KMS-11 (cell line): ENCODE data around the gene CAV1.

Experiments used
- H2AFZ ChIP-seq: fragments of 200-600 bp; sonication (generic); 2 replicates; pipeline ENCODE4 v1.6.1; 2016; ENCODE audit warnings: antibody characterized with exemption, mixed run types, low read depth
- H3K27ac ChIP-seq: fragments of 200-600 bp; sonication (generic); 2 replicates; pipeline ENCODE4 v1.6.1; 2016; ENCODE audit warnings: mild to moderate bottlenecking, mixed run types
- H3K27me3 ChIP-seq: fragments of 200-600 bp; sonication (generic); 2 replicates; pipeline ENCODE4 v1.6.1; 2017; ENCODE audit warnings: mild to moderate bottlenecking, low read depth, mixed run types, moderate library complexity; ENCODE audit not compliant: insufficient read depth
- H3K36me3 ChIP-seq: fragments of 200-600 bp; sonication (generic); 2 replicates; pipeline ENCODE4 v1.6.1; 2017; ENCODE audit warnings: mild to moderate bottlenecking, mixed run types; ENCODE audit not compliant: insufficient read depth
- H3K4me1 ChIP-seq: fragments of 200-600 bp; sonication (generic); 2 replicates; pipeline ENCODE4 v1.6.1; 2016; ENCODE audit warnings: mild to moderate bottlenecking, low read depth, mixed run types; ENCODE audit not compliant: poor library complexity, severe bottlenecking
- H3K4me2 ChIP-seq: fragments of 200-600 bp; sonication (generic); 2 replicates; pipeline ENCODE4 v1.7.0; 2016; ENCODE audit warnings: mild to moderate bottlenecking, mixed run types
- H3K4me3 ChIP-seq: fragments of 200-600 bp; sonication (generic); IDR thresholded peaks from 2 replicates; pipeline ENCODE4 v1.6.1; 2017; ENCODE audit warnings: low read depth, low read length, mixed read lengths; ENCODE audit not compliant: insufficient read depth
- H3K79me2 ChIP-seq: fragments of 200-600 bp; sonication (generic); 2 replicates; pipeline ENCODE4 v1.6.1; 2016; ENCODE audit warnings: low read depth, mixed run types; ENCODE audit not compliant: insufficient read depth
- H3K9ac ChIP-seq: fragments of 200-600 bp; sonication (generic); 2 replicates; pipeline ENCODE4 v1.6.1; 2016; ENCODE audit warnings: mild to moderate bottlenecking, mixed run types
- H4K20me1 ChIP-seq: fragments of 200-600 bp; sonication (generic); 2 replicates; pipeline ENCODE4 v1.6.1; 2016; ENCODE audit warnings: mild to moderate bottlenecking, mixed run types; ENCODE audit not compliant: insufficient read depth
- CTCF ChIP-seq: fragments of 200-600 bp; sonication (generic); conservative IDR thresholded peaks from 2 replicates; pipeline ENCODE4 v1.6.1; 2017; ENCODE audit warnings: low read depth, mild to moderate bottlenecking, antibody characterized with exemption, low read length, moderate library complexity, mixed read lengths

CAV1 gene

DNA sequence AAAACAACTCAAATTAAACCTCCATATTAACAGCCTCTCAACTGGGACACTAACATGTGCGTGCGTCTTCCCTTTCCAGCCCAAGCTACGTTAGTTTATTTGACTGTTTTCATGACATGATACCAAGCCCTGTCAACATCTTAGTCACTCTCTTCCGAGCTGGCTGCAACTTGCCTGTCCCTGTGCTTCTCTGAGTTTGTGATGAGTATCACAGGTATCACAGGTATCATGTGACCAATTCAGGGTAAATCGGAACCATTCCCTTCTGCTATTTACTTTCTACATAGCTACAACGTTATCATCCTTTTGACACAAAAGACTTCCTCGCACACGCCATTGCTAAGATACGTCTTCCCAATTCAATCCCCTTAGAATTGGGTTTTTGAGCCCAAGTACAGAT, 70.2 kb downstream of the CAV1 start:
- H3K4me2 ChIP-seq: no peak overlapping the region
- peaks cover 8% of the 10 kb centered on the region for H3K4me1 ChIP-seq
- no peak overlapping the region for H2AFZ ChIP-seq
- H3K27me3 ChIP-seq: no peaks in the 10 kb centered on the region
- TF ChIP-seq CTCF: no peak
- H3K9ac ChIP-seq: no peak overlapping the region
- no peaks in the 10 kb centered on the region for H4K20me1 ChIP-seq
- no peaks in the 10 kb centered on the region for H3K79me2 ChIP-seq
- H3K36me3 ChIP-seq: no peaks in the 10 kb centered on the region
- H3K4me3 ChIP-seq: no peak overlapping the region
- no peak overlapping the region for H3K27ac ChIP-seq

GRCh38 chr7:116597384-116597783, 72.5 kb downstream of the CAV1 start:
- no peak overlapping the region for H3K4me3 ChIP-seq
- no peak overlapping the region for H3K4me2 ChIP-seq
- H3K27ac ChIP-seq: no peak overlapping the region
- no peaks in the 10 kb centered on the region for H3K79me2 ChIP-seq
- H3K4me1 ChIP-seq: peaks cover 15% of the 10 kb centered on the region
- H3K9ac ChIP-seq: no peak overlapping the region
- TF ChIP-seq CTCF: no peak
- no peak overlapping the region for H2AFZ ChIP-seq
- no peaks in the 10 kb centered on the region for H3K27me3 ChIP-seq
- no peaks in the 10 kb centered on the region for H4K20me1 ChIP-seq
- no peaks in the 10 kb centered on the region for H3K36me3 ChIP-seq

DNA sequence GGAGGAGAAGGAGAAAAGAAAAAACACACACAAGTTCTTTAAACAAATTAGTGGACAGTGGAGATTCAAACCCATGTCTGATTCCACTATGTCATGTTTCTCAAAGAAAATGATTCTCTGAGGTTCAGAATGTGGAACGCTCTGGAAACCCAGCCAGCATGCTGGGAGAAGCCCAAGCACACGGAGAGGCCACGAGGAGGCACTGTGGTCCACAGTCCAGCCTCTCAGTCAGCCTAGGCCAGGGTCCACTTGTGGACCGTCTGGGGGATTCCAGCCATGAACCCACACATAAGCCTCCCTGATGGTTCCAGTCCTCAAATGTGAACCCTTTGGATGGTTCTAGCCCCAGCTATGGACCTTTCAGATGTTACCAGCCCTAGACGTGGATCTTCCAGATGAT, 73.4 kb downstream of the CAV1 start:
- H3K36me3 ChIP-seq: no peaks in the 10 kb centered on the region
- no peak overlapping the region for H3K27ac ChIP-seq
- H3K9ac ChIP-seq: no peak overlapping the region
- TF ChIP-seq CTCF: no peak
- no peak overlapping the region for H3K4me2 ChIP-seq
- H2AFZ ChIP-seq: no peak overlapping the region
- H3K27me3 ChIP-seq: no peaks in the 10 kb centered on the region
- no peak overlapping the region for H3K4me3 ChIP-seq
- peaks cover 16% of the 10 kb centered on the region for H3K4me1 ChIP-seq
- H4K20me1 ChIP-seq: no peaks in the 10 kb centered on the region
- no peaks in the 10 kb centered on the region for H3K79me2 ChIP-seq

- Histone ChIP-seq H3K9ac (no peak overlapping the region), H3K79me2 (no peaks in the 10 kb centered on the region), H3K36me3 (no peaks in the 10 kb centered on the region), H3K27ac (no peak overlapping the region), H3K4me2 (no peak overlapping the region), H3K4me3 (no peak overlapping the region), H2AFZ (no peak overlapping the region), H4K20me1 (no peaks in the 10 kb centered on the region), H3K4me1 (peaks cover 16% of the 10 kb centered on the region), H3K27me3 (no peaks in the 10 kb centered on the region)
- TF ChIP-seq CTCF: no peak
Measured at GRCh38 chr7:116598861-116599260, 74.0 kb downstream of the CAV1 start.
